Measurements from ENCODE around the gene GLUL.

The GLUL gene

DNA sequence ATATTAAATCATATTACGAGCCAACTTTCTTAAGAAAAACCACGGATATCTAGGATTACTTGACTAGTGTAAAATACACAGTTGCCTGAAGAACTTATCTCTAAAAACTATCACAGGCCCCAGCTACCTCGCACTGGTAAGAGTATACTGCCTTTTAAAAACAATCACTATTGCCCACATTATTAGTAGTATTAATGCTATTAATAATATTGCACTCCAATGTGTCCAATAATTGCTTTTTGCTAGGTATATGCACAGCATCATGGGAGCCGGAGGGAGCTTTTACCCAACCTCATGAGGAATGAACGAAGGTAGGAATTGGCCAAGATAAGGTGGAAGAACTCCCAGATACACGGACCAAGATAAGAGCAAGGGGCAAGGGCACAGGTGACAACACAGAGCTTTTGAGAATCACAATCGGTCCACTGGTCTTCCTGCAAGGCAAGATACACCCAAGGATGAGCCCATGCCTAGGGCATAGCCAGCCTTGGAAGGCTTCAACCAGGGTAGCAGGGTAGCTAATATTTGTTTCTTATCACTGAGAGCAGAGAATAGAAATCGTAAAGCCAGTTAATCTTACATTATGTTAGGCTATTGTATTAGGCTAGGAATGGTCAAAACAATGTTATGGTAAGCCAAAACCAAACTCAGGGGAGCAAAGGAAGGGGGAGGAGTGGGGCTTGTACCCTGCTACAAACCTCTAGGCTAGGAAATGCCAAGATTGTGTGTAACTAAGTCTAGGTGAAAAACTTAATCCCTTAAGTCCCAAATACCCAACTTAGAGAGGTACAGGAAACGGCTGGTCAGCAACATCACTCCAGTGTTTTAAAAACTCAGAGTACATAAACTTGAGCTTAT lies 9.4 kb downstream of the GLUL start:
- TF ChIP-seq POLR2AphosphoS5 (IDR thresholded peaks at IDR 0.05; ENCODE audit: low read depth, low read length) (no peak), TAF1 (IDR thresholded peaks at IDR 0.05; ENCODE audit: borderline replicate concordance, insufficient read depth, low read length) (no peak), REST (IDR thresholded peaks at IDR 0.05; ENCODE audit: insufficient read depth in 1 of 2, low read depth in 2 of 2, low read length in 2 of 2) (no peak)

DNA sequence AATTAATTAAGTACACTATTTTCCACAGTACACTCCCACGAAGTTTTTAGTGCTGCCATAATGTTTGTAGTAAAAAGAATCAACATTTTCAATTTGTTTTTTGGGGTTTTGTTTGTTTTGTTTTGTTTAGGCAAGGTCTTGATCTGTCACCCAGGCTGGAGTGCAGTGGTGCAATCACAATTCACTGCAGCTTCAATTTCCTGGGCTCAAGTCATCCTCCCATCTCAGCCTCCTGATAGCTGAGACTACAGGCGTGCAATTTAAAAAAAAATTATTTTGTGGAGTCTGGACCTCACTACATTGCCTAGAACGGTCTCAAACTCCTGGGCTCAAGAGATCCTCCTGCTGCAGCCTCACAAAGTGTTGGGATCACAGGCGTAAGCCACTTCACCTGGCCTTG lies 11.4 kb downstream of the GLUL start:
- no peak for TF ChIP-seq TAF1 (IDR thresholded peaks at IDR 0.05; ENCODE audit: borderline replicate concordance, insufficient read depth, low read length)
- no peak for TF ChIP-seq FOXP2 (optimal IDR thresholded peaks at IDR 0.05; ENCODE audit: borderline replicate concordance, extremely low read depth, extremely low read length, insufficient read depth)
- no peak for TF ChIP-seq SIN3A (IDR thresholded peaks at IDR 0.05; ENCODE audit: borderline replicate concordance, insufficient read depth, low read length)
- no peak for TF ChIP-seq POLR2AphosphoS5 (IDR thresholded peaks at IDR 0.05; ENCODE audit: low read depth, low read length)
- no peak for TF ChIP-seq REST (IDR thresholded peaks at IDR 0.05; ENCODE audit: insufficient read depth in 1 of 2, low read depth in 2 of 2, low read length in 2 of 2)

DNA sequence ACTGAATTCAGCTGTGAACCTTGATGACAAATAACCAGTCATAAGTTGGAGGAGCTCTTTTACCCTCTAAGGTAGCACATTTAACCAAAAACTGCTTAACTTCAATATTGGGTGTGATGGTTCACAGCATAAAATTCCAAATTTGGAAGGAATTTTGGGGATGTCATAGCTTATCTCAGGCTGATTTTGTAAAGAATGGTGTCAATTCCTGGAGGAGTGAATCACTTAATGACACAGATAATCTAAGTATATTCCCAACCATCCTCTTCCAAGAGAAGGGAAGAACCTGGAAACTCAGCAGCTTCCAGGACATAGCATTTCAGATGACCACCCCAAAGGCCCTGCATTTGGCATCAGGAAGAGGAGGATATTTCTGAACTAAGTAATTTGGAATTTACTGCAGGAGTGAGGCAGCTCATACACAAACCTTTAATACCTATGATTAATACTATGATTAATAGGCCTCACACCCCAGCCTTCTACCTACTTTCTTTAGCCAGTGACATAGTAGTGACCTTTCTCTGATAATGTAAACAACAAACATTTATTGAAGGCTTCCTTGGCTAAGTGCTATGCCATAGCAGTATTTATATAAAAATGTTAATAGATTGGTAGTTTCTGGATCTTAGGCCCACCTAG lies 14.5 kb downstream of the GLUL start:
- no peak for TF ChIP-seq FOXP2 (optimal IDR thresholded peaks at IDR 0.05; ENCODE audit: borderline replicate concordance, extremely low read depth, extremely low read length, insufficient read depth)
- no peak for TF ChIP-seq REST (IDR thresholded peaks at IDR 0.05; ENCODE audit: insufficient read depth in 1 of 2, low read depth in 2 of 2, low read length in 2 of 2)
- no peak for TF ChIP-seq SIN3A (IDR thresholded peaks at IDR 0.05; ENCODE audit: borderline replicate concordance, insufficient read depth, low read length)
- TF ChIP-seq TAF1 (IDR thresholded peaks at IDR 0.05; ENCODE audit: borderline replicate concordance, insufficient read depth, low read length), result no peak
- TF ChIP-seq POLR2AphosphoS5 (IDR thresholded peaks at IDR 0.05; ENCODE audit: low read depth, low read length), result no peak

DNA sequence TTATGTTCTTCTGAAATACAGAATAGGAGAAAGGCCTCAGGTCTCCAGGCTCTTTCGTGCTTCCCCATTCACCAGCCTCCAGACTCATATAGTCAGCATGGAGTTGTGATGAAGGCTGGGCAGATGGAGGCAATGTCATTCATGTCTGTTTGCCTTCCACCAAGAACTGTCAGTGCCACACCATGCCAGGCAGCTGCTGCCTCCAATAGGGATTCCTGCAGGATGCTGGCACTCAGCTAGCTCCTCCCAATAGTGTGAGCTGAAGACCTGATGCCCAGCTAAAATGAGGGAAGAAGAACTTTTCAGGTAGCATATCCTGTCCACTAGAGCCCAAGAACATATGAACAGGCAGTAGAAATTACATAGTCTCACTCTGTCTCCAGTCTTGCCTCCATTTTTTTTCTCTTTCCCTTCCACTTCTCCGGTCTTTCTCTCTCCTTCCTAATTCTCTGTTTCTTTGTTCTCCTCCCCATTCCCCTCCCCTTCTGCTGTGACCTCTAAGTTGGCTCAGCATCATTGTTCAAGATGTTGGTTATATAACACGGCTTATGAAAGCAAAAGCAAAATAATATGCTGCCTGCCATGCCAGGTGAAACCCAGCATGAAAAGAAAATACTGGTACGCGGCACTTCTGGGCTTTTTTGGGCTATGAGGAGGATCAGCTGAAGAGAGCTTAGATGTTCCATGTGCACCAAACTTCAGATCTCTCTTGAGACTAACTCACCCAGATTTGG lies 17.3 kb downstream of the GLUL start:
- no peak for TF ChIP-seq SIN3A (IDR thresholded peaks at IDR 0.05; ENCODE audit: borderline replicate concordance, insufficient read depth, low read length)
- TF ChIP-seq TAF1 (IDR thresholded peaks at IDR 0.05; ENCODE audit: borderline replicate concordance, insufficient read depth, low read length), result no peak
- no peak for TF ChIP-seq REST (IDR thresholded peaks at IDR 0.05; ENCODE audit: insufficient read depth in 1 of 2, low read depth in 2 of 2, low read length in 2 of 2)
- TF ChIP-seq FOXP2 (optimal IDR thresholded peaks at IDR 0.05; ENCODE audit: borderline replicate concordance, extremely low read depth, extremely low read length, insufficient read depth), result no peak
- no peak for TF ChIP-seq POLR2AphosphoS5 (IDR thresholded peaks at IDR 0.05; ENCODE audit: low read depth, low read length)
